H54 (cell line): ENCODE measurements around the gene NRCAM.

Experiments
- DNase-seq: peaks from one replicate; pipeline ENCODE4 v3.0.0; 2011; ENCODE audit warnings: low spot score, mixed read lengths; ENCODE audit not compliant: insufficient read length
- FAIRE-seq: peaks from 3 replicates; lab custom pipeline; 2011; peaks lifted over from hg19 to GRCh38; lab: Jason Lieb, UNC
- POLR2A ChIP-seq: IDR thresholded peaks from 2 replicates; pipeline ENCODE4 v1.6.1; 2011; ENCODE audit warnings: low read depth, mild to moderate bottlenecking, low read length

The NRCAM gene

GRCh38 chr7:108135446-108136190 lies 320.6 kb downstream of the NRCAM start:
- no peak for DNase-seq
- no peak for TF ChIP-seq POLR2A
- no peak for FAIRE-seq

- FAIRE-seq (no peak), DNase-seq (no peak)
- TF ChIP-seq POLR2A: no peak
Measured at GRCh38 chr7:108134486-108134885, 321.8 kb downstream of the NRCAM start.

GRCh38 chr7:108132551-108133265 lies 323.5 kb downstream of the NRCAM start:
- FAIRE-seq (no peak), DNase-seq (no peak)
- TF ChIP-seq POLR2A: no peak

GRCh38 chr7:108130261-108130660 lies 326.0 kb downstream of the NRCAM start, which contains the start of gene LAMB4:
Gene LAMB4 (minus strand): TSS chr7:108130361. CDS start chr7:108123164, 7,197 bp downstream.
- no peak for FAIRE-seq
- no peak for TF ChIP-seq POLR2A

GRCh38 chr7:108129018-108129965 lies 326.9 kb downstream of the NRCAM start:
- DNase-seq (no peak), FAIRE-seq (no peak)
- TF ChIP-seq POLR2A: no peak

More at GRCh38 chr7:108130261-108130660, 326.0 kb downstream of the NRCAM start, which contains the start of gene LAMB4:
- no peak for DNase-seq

GRCh38 chr7:108128514-108128913 lies 327.7 kb downstream of the NRCAM start:
- TF ChIP-seq POLR2A: no peak
- FAIRE-seq: no peak

GRCh38 chr7:108127461-108127860 lies 328.8 kb downstream of the NRCAM start:
- no peak for DNase-seq
- no peak for FAIRE-seq
- no peak for TF ChIP-seq POLR2A

More at GRCh38 chr7:108128514-108128913, 327.7 kb downstream of the NRCAM start:
- DNase-seq: no peak

- FAIRE-seq: no peak
- no peak for DNase-seq
- TF ChIP-seq POLR2A: no peak
Measured at GRCh38 chr7:108124820-108125219, 331.4 kb downstream of the NRCAM start.

GRCh38 chr7:108122181-108122580 lies 334.1 kb downstream of the NRCAM start:
- no peak for DNase-seq
- FAIRE-seq: no peak
- TF ChIP-seq POLR2A: no peak

GRCh38 chr7:108120933-108121332 lies 335.3 kb downstream of the NRCAM start:
- DNase-seq (no peak), FAIRE-seq (no peak)
- TF ChIP-seq POLR2A: no peak

- FAIRE-seq (no peak), DNase-seq (no peak)
- TF ChIP-seq POLR2A: no peak
Measured at GRCh38 chr7:108120196-108120595, 336.0 kb downstream of the NRCAM start.

- no peak for DNase-seq
Measured at GRCh38 chr7:108118959-108119358, 337.3 kb downstream of the NRCAM start.

GRCh38 chr7:108114117-108114841 lies 342.0 kb downstream of the NRCAM start:
- no peak for TF ChIP-seq POLR2A
- no peak for DNase-seq
- no peak for FAIRE-seq

More at GRCh38 chr7:108118959-108119358, 337.3 kb downstream of the NRCAM start:
- FAIRE-seq: no peak
- TF ChIP-seq POLR2A: no peak
